ENCODE measurements around the gene ACSF2.

The ACSF2 gene

DNA sequence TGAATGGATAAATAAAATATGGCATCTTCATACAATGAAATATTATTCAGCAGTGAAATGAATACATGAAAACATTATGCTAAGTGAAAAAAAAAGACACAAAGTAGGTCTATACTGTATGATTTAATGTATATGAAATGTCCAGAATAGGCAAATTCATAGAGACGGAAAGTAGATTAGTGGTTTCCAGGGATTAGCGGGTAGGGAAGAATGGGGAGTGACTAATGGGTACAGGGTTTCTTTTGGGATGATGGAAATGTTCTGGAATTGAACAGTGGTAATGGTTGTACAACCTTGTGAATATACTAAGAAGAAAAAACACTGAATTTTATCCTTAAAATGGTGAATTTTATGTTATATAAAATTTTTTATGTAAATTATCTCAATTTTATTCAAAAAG is 73.7 kb downstream of the ACSF2 start:
- DNase-seq (ENCODE audit: low read depth, low spot score) = no peak

DNA sequence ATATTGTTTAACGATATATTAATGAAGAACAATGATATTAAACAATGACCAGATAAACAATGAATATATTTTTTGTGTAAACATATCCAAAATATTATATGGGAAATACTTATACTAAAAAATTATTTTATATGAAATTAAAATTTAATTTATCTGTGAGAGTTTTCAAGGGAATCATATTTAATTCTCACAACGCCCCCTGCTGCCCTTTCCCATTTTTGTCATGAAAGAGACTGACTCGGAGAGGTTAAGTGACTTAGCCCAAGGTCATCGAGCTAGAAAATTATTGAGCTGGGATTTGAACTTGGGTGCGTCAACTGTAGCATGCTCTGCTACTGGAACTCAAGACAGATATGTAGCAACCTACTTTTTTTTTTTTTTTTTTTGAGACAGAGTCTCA is 75.0 kb downstream of the ACSF2 start:
- no peak for DNase-seq (ENCODE audit: low read depth, low spot score)

DNA sequence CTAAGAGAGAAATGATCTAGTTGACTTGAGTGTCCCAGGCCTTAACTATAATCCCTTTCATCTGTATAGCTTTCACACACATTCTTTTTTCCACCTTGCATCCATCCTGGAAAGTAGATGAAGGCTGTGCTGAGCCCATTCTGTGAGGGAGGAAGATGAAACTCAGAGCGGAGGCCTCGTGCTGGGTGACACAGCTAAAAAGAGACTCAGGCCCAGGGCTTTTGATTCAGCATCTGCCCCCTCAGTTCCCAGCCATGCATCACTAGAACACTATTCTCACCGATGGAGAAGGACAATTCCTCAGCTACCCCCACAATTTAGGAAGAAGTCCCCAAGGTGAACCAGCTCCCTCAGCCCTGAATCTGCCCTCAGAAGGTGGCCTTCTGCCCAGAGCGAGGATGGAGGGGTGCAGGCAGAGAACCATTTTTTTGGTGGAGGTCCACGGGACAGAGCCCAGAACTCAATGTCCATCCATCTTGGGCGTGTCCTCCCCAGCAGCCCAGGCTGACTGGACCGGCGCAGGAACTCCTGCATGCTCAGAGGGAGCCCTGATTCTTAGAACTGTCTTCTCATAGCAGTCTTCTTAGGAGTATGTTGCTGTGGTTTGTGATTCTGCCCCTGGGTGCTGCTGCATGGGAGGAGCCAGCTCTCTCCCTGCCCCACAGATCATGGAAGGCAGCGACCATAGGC is 76.4 kb downstream of the ACSF2 start:
- no peak for DNase-seq (ENCODE audit: low read depth, low spot score)

GRCh38 chr17:50505591-50506130 is 79.6 kb downstream of the ACSF2 start:
- no peak for DNase-seq (ENCODE audit: low read depth, low spot score)

- DNase-seq (ENCODE audit: low read depth, low spot score) = no peak
Observed at GRCh38 chr17:50506298-50506697, 80.3 kb downstream of the ACSF2 start.

GRCh38 chr17:50507871-50508572 is 82.0 kb downstream of the ACSF2 start, which contains the start of gene MYCBPAP:
Gene MYCBPAP (plus strand): TSS chr17:50508439. CDS start chr17:50508675, 236 bp downstream.
- peak; percentile 56 for DNase-seq (ENCODE audit: low read depth, low spot score)

DNA sequence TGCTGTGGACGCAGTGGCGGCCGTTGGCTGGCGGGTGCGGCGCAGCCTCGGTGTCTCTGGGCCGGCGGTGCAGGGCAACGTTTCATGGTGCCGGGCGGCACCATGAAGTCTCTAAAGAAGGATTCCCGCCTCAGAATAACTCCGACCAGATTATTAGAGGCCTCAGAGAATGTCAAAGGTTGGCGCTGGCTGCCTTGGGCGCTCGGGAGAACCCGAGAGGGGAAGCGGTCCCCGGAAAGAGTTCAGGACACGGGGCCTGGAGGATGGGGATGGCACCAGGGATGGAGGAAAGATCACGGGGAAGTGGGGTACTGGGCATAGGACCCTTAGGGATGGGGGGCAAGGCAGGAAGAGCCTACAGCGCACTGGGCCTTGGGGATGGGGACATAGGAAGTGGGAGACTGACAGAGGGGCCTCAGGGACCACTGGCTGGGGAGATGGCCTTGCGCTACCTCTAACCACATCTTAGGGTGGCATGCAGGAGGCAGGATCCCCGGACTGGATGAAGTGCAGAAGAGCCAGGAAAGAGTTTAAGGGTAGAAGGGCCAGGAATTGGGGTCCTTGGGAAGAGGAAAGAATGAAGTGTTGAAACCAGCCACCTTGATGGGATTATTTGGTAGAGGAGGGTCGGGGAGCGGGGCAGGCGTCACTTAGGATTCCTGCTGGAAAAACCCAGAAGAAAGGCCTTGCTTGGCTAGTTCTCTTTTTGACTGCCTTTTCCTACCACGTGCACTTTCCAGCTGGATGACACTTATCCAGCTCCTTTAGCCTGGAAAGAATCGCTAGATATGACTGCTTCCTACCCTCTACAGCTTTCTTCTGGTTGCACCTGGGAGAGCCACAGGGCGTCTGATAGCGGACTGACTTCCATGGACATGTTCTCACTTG is 82.8 kb downstream of the ACSF2 start:
- DNase-seq (ENCODE audit: low read depth, low spot score) = no peak

- DNase-seq (ENCODE audit: low read depth, low spot score) = peak; percentile 21
Observed at GRCh38 chr17:50511058-50511457, 85.0 kb downstream of the ACSF2 start.

DNA sequence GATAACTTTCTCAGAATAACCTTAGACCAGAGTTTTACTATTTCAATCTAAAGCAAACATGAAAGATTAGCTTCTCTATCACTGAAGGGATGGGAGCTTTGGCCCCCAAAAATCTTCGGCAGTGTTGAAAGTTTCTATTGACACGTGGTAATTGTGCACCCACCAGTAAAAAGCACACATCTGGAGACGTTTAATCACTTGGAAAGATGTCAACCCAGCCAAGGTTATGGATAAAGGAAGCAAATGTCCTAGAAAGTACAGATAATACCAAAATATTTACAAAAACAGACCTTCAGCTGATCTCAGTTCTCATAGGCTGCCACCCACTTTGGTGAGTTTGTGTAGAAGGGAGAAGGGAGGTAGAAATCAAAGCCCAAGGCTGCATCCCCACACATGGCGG is 87.5 kb downstream of the ACSF2 start:
- no peak for DNase-seq (ENCODE audit: low read depth, low spot score)

- no peak for DNase-seq (ENCODE audit: low read depth, low spot score)
Observed at GRCh38 chr17:50514388-50514787, 88.4 kb downstream of the ACSF2 start.

GRCh38 chr17:50514936-50515702 is 89.1 kb downstream of the ACSF2 start:
- DNase-seq (ENCODE audit: low read depth, low spot score) = no peak

DNA sequence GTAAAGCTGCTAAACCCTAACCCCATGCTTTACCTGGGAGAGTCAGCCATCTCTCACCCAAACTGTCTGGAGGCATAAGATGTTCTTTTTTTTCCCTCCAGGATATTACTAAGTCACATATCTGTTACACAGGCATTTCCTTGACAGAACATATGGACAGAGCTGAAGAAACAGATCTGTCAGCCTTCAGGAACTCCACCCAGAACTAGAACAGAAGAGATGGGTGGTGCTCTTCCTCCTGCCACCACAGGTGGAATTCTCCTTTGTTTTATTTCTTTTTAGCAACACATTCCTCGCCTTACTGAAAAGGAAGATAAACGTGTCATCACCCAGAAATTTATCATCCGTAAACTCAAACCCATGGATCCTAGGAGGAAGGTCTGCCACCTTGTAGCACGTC is 91.0 kb downstream of the ACSF2 start:
- no peak for DNase-seq (ENCODE audit: low read depth, low spot score)

GRCh38 chr17:50517504-50518383 is 91.7 kb downstream of the ACSF2 start:
- no peak for DNase-seq (ENCODE audit: low read depth, low spot score)

DNA sequence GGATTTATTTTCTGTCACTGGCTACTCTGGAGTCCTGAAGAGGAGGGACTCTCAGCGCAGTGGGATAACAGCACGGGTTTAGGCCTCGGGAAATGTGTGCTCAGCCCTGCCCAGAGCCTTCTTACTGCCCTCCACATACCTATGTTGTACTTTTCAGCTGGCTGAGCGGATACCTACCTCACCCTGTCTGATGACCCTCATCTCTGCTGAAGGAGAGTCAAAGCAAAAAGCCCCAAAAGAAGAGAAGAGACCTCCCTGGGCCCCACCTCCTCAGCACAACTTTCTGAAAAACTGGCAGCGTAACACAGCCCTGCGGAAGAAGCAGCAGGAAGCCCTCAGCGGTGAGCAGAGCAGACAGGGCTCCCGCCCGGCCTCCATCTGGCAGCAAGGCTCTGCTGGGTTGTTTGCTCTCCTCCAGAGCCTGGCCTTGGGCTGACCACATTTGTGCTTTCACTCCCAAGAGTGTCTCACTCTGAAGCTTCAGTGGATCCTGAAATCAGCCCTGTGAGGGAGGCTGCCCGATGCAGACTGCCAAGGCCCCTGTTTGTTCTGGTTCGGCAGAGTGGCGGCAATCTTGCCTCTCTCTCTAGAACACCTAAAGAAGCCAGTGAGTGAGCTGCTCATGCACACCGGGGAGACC is 92.5 kb downstream of the ACSF2 start:
- DNase-seq (ENCODE audit: low read depth, low spot score) = no peak

DNA sequence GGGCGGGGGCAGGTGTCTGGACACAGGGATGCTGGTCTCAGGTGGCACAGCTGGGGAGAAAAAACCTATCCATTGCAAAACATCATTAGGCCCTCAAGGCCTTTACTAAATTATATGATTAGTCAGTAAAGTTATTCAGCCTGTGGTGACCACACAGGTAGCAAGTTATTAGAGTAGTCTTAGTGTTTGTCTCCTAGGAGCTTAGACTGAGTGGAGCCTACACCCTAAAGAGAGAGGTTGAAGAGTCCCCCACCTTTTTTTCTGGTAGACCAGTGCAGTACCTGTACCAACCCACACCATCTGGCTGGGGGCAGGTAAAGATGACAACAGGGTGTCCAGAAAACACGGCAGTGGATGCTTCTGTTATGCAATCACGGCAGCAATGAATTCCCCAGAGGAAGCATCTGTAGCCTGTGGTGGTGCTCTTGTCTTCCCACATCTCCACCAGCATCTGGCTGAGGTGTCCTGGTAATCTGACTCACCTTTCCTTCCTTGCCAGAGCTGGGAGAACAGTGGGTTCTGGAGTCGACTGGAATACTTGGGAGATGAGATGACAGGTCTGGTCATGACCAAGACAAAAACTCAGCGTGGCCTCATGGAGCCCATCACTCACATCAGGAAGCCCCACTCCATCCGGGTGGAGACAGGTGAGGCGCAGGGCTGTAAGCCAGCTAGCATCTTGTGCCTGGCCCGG is 93.3 kb downstream of the ACSF2 start:
- DNase-seq (ENCODE audit: low read depth, low spot score) = no peak

- DNase-seq (ENCODE audit: low read depth, low spot score) = no peak
Observed at GRCh38 chr17:50520483-50520882, 94.5 kb downstream of the ACSF2 start.

- DNase-seq (ENCODE audit: low read depth, low spot score) = no peak
Observed at GRCh38 chr17:50521514-50521913, 95.5 kb downstream of the ACSF2 start.

- DNase-seq (ENCODE audit: low read depth, low spot score) = no peak
Observed at GRCh38 chr17:50522766-50523165, 96.7 kb downstream of the ACSF2 start.

DNA sequence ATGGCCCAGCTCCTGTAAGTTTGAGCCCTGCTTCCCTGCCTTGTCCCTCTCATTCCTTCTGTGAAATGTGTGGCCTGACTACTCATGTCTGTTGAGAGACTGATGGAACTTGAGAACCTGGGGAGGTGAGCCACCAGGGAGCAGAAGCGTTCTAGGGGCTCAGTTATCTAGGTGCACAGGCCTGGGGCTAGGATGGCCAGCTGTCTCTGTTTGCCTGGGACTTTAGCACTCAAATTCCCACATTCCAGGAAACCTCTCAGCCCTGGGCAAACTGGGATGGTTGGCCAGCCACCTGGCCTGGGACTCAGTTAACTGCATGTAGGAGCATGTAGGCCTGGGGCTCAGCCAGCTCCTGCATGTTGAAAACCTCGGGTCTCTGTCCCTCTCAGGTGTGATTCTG is 97.2 kb downstream of the ACSF2 start:
- no peak for DNase-seq (ENCODE audit: low read depth, low spot score)

All from activated CD4-positive, CD25-positive, alpha-beta regulatory T cell treated with anti-CD3 and anti-CD28 coated beads, Interleukin-2, amount 50 U/mL, for 16 hours (primary cell).